K562 (cell line): ENCODE measurements around the gene RNASEH2A. TPM values are rescaled to one million over a fixed set of nuclear protein-coding genes. Genes with fewer than 3 reads are reported as not detected.
A peak's percentile ranks its signal among the peaks of the same experiment; 100 is the strongest.

ENCODE experiments used
- ATAC-seq: fragments of 200-7000 bp; cut with Tn5 transposase; 3 replicates; pipeline ENCODE4 v1.9.1; 2020; ENCODE audit warnings: moderate library complexity
- BruUV-seq: library from RNA; stranded (reverse); fragments of 400-500 nt; replicated peaks from 2 replicates; lab custom pipeline; 2021; lab: Mats Ljungman, UMichigan
- CTCF ChIA-PET: fragments of 300-600 bp; formaldehyde crosslinking; extraction: SDS; loops from one replicate; lab custom pipeline; 2021; ENCODE audit warnings: low intra/inter-chr PET ratio; lab: Yijun Ruan, JAX
- POLR2A ChIA-PET: fragments of 300-600, 350-650 bp; sonication (Branson Sonifier 250); formaldehyde crosslinking; extraction: SDS; loops from one replicate; lab custom pipeline; 2021; ENCODE audit warnings: antibody characterized with exemption, inconsistent platforms; lab: Yijun Ruan, JAX
- DNase-seq, 4 experiments: peaks; one replicate each; pipeline versions ENCODE4 v3.0.0 to v3.0.0-alpha.2; 2011 to 2018; ENCODE audit warnings: low spot score in 3 of 4, mixed read lengths in 3 of 4; ENCODE audit errors: extremely low read depth in 1 of 4
- FAIRE-seq: peaks from 2 replicates; lab custom pipeline; 2011; peaks lifted over from hg19 to GRCh38; lab: Jason Lieb, UNC
- H2AFZ ChIP-seq: 2 replicates; pipeline ENCODE4 v1.6.0; 2011; ENCODE audit warnings: low read depth, low read length, control low read depth, inconsistent platforms
- H3K27ac ChIP-seq: fragments of 200-600 bp; 3 replicates; pipeline ENCODE4 v1.8.0; 2011; ENCODE audit warnings: low read depth, mild to moderate bottlenecking, control low read depth, inconsistent platforms, low read length, moderate library complexity, mixed read lengths; ENCODE audit errors: extremely low read depth
- H3K27me3 ChIP-seq, 2 experiments: fragments of 300-600 bp in 1 of 2; 2 replicates in 1 of 2; 3 replicates in 1 of 2; pipeline versions ENCODE4 v1.6.0 to v1.8.0; 2011; ENCODE audit warnings: inconsistent platforms in 2 of 2, low read length in 2 of 2, mild to moderate bottlenecking in 1 of 2, mixed read lengths in 1 of 2, moderate library complexity in 1 of 2; ENCODE audit not compliant: control insufficient read depth in 2 of 2, insufficient read depth in 2 of 2
- H3K36me3 ChIP-seq: fragments of 300-600 bp; 3 replicates; pipeline ENCODE4 v1.8.0; 2011; ENCODE audit warnings: mild to moderate bottlenecking, low read length, inconsistent platforms; ENCODE audit not compliant: control insufficient read depth, insufficient read depth
- H3K4me1 ChIP-seq, 2 experiments: fragments of 200-600 bp in 1 of 2; replicated peaks in 1 of 2; 2 replicates in 1 of 2; 3 replicates in 1 of 2; pipeline versions ENCODE4 v1.5.1 to v1.8.0; 2011; ENCODE audit warnings: inconsistent platforms in 2 of 2, low read length in 2 of 2, mild to moderate bottlenecking in 1 of 2, mixed read lengths in 1 of 2, moderate library complexity in 1 of 2; ENCODE audit not compliant: control insufficient read depth in 2 of 2, insufficient read depth in 2 of 2
- H3K4me2 ChIP-seq: 2 replicates; pipeline ENCODE4 v1.6.1; 2011; ENCODE audit warnings: low read length, control low read depth, inconsistent platforms, mixed read lengths; ENCODE audit not compliant: insufficient read depth
- H3K4me3 ChIP-seq: fragments of 200-600 bp; sonication (generic), shearing (Covaris generic); 2 replicates; pipeline ENCODE4 v1.5.1; 2016; ENCODE audit warnings: control low read depth, inconsistent platforms
- H3K79me2 ChIP-seq: fragments of 200-600 bp; 3 replicates; pipeline ENCODE4 v1.8.0; 2011; ENCODE audit warnings: low read length, inconsistent platforms; ENCODE audit not compliant: control insufficient read depth, insufficient read depth
- H3K9ac ChIP-seq, 2 experiments: 2 replicates each; pipeline versions ENCODE4 v1.6.0 to v1.6.1; 2011; ENCODE audit warnings: low read depth in 2 of 2, low read length in 2 of 2, control low read depth in 1 of 2, inconsistent platforms in 1 of 2, mild to moderate bottlenecking in 1 of 2, mixed read lengths in 1 of 2; ENCODE audit not compliant: insufficient read depth in 1 of 2
- H3K9me1 ChIP-seq: one replicate; pipeline ENCODE4 v1.6.0; 2011; ENCODE audit warnings: inconsistent platforms, mild to moderate bottlenecking, low read length, moderate library complexity; ENCODE audit not compliant: control insufficient read depth, insufficient read depth
- H3K9me3 ChIP-seq: replicated peaks from 2 replicates; pipeline ENCODE4 v1.5.1; 2011; ENCODE audit warnings: low read depth, low read length, inconsistent platforms; ENCODE audit not compliant: control insufficient read depth, insufficient read depth
- H4K20me1 ChIP-seq: replicated peaks from 2 replicates; pipeline ENCODE4 v1.6.1; 2011; ENCODE audit warnings: low read length, inconsistent platforms, mixed read lengths; ENCODE audit not compliant: control insufficient read depth, insufficient read depth
- CREB5 ChIP-seq: fragments of 250-450 bp; sonication (Bioruptor Pico); IDR thresholded peaks from 2 replicates; pipeline ENCODE4 v1.5.0; 2020; ENCODE audit warnings: mild to moderate bottlenecking
- HLTF ChIP-seq: fragments of 450-650 bp; IDR thresholded peaks from 2 replicates; pipeline ENCODE4 v1.6.1; 2016
- MIER1 ChIP-seq: fragments of 450-650 bp; IDR thresholded peaks from 2 replicates; pipeline ENCODE4 v1.6.1; 2016; ENCODE audit warnings: antibody characterized with exemption, mild to moderate bottlenecking, low read depth
- PURB ChIP-seq: sonication (generic); formaldehyde crosslinking; IDR thresholded peaks from 2 replicates; pipeline ENCODE4 v1.9.0; 2021; ENCODE audit warnings: low read depth, mild to moderate bottlenecking, missing genetic modification reagents
- SP1 ChIP-seq: sonication (generic); formaldehyde crosslinking; IDR thresholded peaks from 2 replicates; pipeline ENCODE4 v1.8.1; 2022; ENCODE audit warnings: mild to moderate bottlenecking, missing genetic modification reagents
- THRAP3 ChIP-seq: fragments of 450-650 bp; IDR thresholded peaks from 2 replicates; pipeline ENCODE4 v1.6.1; 2016; ENCODE audit warnings: mild to moderate bottlenecking, inconsistent platforms, borderline replicate concordance
- ZKSCAN3 ChIP-seq: fragments of 250-450 bp; sonication (Bioruptor Pico); IDR thresholded peaks from 2 replicates; pipeline ENCODE4 v1.4.0; 2020
- ZNF584 ChIP-seq: fragments of 200-800 bp; sonication (Bioruptor generic); IDR thresholded peaks from 2 replicates; pipeline ENCODE4 v1.6.1; 2016; ENCODE audit warnings: low read depth, mild to moderate bottlenecking, missing genetic modification characterization, missing compliant biosample characterization
- ZNF76 ChIP-seq: fragments of 250-450 bp; sonication (Bioruptor Pico); IDR thresholded peaks from 2 replicates; pipeline ENCODE4 v1.4.0; 2020; ENCODE audit warnings: mild to moderate bottlenecking, moderate library complexity, borderline replicate concordance
- ZNF778 ChIP-seq: fragments of 450-650 bp; formaldehyde crosslinking; IDR thresholded peaks from 2 replicates; pipeline ENCODE4 v1.4.0; 2020; ENCODE audit warnings: mild to moderate bottlenecking, moderate library complexity
- WGBS: fragments of 100-300 bp; shearing (Covaris generic); methylation state at CpG from one replicate; pipeline ENCODE4 v1.1.6; 2016; ENCODE audit warnings: low coverage, mixed read lengths; ENCODE audit not compliant: insufficient coverage; ENCODE audit errors: missing lambda C conversion rate; 5-methylcytosine and 5-hydroxymethylcytosine counted together
- in situ Hi-C: fragments of 300-500 bp; cut with MboI; formaldehyde crosslinking; loops from 4 replicates; pipeline ENCODE4 v1.15.0; 2018; ENCODE audit warnings: inconsistent platforms, mixed read lengths
- intact Hi-C: fragments of 100-400 bp; cut with micrococcal nuclease; formaldehyde crosslinking; loops from 2 replicates; pipeline ENCODE4 v1.14.2; 2022
- polyA plus RNA-seq, 8 experiments: library from polyadenylated mRNA; depleted of rRNA in 4 of 8; stranded (reverse) in 5 of 8; unstranded in 3 of 8; fragments of >200 nt; fragmentation: Nextera tagmentation in 2 of 8; fragmentation: Illumina TruSeq in 1 of 8; extraction: Ambion mirVana in 2 of 8; extraction: Trizol in 1 of 8; gene quantifications; 2 replicates each; pipeline versions ENCODE4 v1.2.1 to v1.2.3, GENCODE V29; 2011 to 2014; ENCODE audit warnings: inconsistent platforms in 1 of 8, missing spikeins in 1 of 8
- total RNA-seq, 7 experiments: library from RNA; depleted of rRNA in 6 of 7; stranded (reverse); fragments of >200 nt in 6 of 7; fragmentation: Illumina TruSeq in 2 of 7; extraction: Trizol in 2 of 7; gene quantifications; 2 replicates each; pipeline versions ENCODE4 v1.2.1 to v1.2.3, GENCODE V29; 2011 to 2021; ENCODE audit warnings: low replicate concordance in 1 of 7
- TF ChIP-seq, protein P1 (sequence below): fragments of 200-400 bp; formaldehyde crosslinking; IDR thresholded peaks from 2 replicates; pipeline ENCODE4 v1.6.1; 2017; ENCODE audit warnings: mild to moderate bottlenecking, low read depth, low read length, moderate library complexity
- TF ChIP-seq, protein P2 (sequence below): IDR thresholded peaks from 3 replicates; pipeline ENCODE4 v1.6.1; 2011; ENCODE audit warnings: borderline replicate concordance, mild to moderate bottlenecking, moderate library complexity; ENCODE audit not compliant: insufficient read length; ENCODE audit errors: extremely low read depth
- TF ChIP-seq, protein P3 (sequence below): sonication (generic); formaldehyde crosslinking; IDR thresholded peaks from 2 replicates; pipeline ENCODE4 v1.8.1; 2023; ENCODE audit warnings: mild to moderate bottlenecking, missing genetic modification reagents

RNASEH2A gene
- total and polyA plus RNA-seq, 9 of the 15 experiments (the other 6 are each of a cell fraction or from before 2014, with no cell fraction given): 22.3 to 78.0 (median 61.7) TPM

GRCh38 chr19:12792051-12792852 is 14.1 kb upstream of the RNASEH2A start:
- FAIRE-seq (peak; percentile 52), ATAC-seq (peak; percentile 5), DNase-seq (peak; percentile 45 to 87 (median 62))
- H3K9me3 ChIP-seq: no peaks in the 10 kb centered on the region
- no peaks in the 10 kb centered on the region for H3K9me1 ChIP-seq
- WGBS: under 1% methylated on average over 49 of the region's 84 CpGs
- H2AFZ ChIP-seq: 0 out of 2 replicates have a peak overlapping the region, but pooled peaks have one; percentile 14
- intact Hi-C loops (loop anchor here (10.0 kb wide), 1 partner anchor 227 kb away; no protein-coding TSS in a partner anchor), in situ Hi-C loops (no loop called here)
- CTCF ChIA-PET: interaction anchor here (0.7 kb wide), 1 partner anchor 103 kb away, joined by 3 read pairs; no protein-coding TSS in a partner anchor
- peaks cover 13% of the 10 kb centered on the region; the same call in 1 of the 2 replicates for H4K20me1 ChIP-seq
- H3K27ac ChIP-seq: peak overlapping the region; percentile 89
- H3K4me2 ChIP-seq: peak overlapping the region; percentile 96
- H3K36me3 ChIP-seq: peaks cover 7% of the 10 kb centered on the region; the same call in 2 of the 3 replicates
- peak overlapping the region; percentile 89 to 97 for H3K9ac ChIP-seq
- no peaks in the 10 kb centered on the region for H3K27me3 ChIP-seq
- peaks cover 40 to 76% of the 10 kb centered on the region in 2 experiments for H3K4me1 ChIP-seq
- H3K4me3 ChIP-seq: peak overlapping the region; percentile 83
- peaks cover 36% of the 10 kb centered on the region for H3K79me2 ChIP-seq
- BruUV-seq: TSS peak; percentile 81
- POLR2A ChIA-PET: interaction anchor here (0.6 to 3.6 kb wide), 35 partner anchors 8 to 1426 kb away, joined by 3 to 44 read pairs (median 4); partner anchors contain the start of genes BEST2, DHPS, DNASE2 and GET3
- no peak for TF ChIP-seq PURB
- no peak for TF ChIP-seq ZKSCAN3 (CRISPR knock-in tag)
- TF ChIP-seq SP1 (CRISPR knock-in tag): 0 out of 2 replicates have a peak, but pooled peaks have one; percentile 72
- no peak for TF ChIP-seq MIER1
- TF ChIP-seq HLTF: no peak
- no peak for TF ChIP-seq THRAP3
- no peak for TF ChIP-seq ZNF778 (CRISPR knock-in tag)
- no peak for TF ChIP-seq CREB5 (CRISPR knock-in tag)
- TF ChIP-seq, protein P1, sequence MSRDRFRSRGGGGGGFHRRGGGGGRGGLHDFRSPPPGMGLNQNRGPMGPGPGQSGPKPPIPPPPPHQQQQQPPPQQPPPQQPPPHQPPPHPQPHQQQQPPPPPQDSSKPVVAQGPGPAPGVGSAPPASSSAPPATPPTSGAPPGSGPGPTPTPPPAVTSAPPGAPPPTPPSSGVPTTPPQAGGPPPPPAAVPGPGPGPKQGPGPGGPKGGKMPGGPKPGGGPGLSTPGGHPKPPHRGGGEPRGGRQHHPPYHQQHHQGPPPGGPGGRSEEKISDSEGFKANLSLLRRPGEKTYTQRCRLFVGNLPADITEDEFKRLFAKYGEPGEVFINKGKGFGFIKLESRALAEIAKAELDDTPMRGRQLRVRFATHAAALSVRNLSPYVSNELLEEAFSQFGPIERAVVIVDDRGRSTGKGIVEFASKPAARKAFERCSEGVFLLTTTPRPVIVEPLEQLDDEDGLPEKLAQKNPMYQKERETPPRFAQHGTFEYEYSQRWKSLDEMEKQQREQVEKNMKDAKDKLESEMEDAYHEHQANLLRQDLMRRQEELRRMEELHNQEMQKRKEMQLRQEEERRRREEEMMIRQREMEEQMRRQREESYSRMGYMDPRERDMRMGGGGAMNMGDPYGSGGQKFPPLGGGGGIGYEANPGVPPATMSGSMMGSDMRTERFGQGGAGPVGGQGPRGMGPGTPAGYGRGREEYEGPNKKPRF: no peak
- TF ChIP-seq ZNF584 (CRISPR knock-in tag): no peak
- TF ChIP-seq, protein P2, sequence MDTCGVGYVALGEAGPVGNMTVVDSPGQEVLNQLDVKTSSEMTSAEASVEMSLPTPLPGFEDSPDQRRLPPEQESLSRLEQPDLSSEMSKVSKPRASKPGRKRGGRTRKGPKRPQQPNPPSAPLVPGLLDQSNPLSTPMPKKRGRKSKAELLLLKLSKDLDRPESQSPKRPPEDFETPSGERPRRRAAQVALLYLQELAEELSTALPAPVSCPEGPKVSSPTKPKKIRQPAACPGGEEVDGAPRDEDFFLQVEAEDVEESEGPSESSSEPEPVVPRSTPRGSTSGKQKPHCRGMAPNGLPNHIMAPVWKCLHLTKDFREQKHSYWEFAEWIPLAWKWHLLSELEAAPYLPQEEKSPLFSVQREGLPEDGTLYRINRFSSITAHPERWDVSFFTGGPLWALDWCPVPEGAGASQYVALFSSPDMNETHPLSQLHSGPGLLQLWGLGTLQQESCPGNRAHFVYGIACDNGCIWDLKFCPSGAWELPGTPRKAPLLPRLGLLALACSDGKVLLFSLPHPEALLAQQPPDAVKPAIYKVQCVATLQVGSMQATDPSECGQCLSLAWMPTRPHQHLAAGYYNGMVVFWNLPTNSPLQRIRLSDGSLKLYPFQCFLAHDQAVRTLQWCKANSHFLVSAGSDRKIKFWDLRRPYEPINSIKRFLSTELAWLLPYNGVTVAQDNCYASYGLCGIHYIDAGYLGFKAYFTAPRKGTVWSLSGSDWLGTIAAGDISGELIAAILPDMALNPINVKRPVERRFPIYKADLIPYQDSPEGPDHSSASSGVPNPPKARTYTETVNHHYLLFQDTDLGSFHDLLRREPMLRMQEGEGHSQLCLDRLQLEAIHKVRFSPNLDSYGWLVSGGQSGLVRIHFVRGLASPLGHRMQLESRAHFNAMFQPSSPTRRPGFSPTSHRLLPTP: no peak
- TF ChIP-seq ZNF76: no peak
- TF ChIP-seq, protein P3, sequence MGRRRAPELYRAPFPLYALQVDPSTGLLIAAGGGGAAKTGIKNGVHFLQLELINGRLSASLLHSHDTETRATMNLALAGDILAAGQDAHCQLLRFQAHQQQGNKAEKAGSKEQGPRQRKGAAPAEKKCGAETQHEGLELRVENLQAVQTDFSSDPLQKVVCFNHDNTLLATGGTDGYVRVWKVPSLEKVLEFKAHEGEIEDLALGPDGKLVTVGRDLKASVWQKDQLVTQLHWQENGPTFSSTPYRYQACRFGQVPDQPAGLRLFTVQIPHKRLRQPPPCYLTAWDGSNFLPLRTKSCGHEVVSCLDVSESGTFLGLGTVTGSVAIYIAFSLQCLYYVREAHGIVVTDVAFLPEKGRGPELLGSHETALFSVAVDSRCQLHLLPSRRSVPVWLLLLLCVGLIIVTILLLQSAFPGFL: no peak
